Fibroblast of lung (primary cell): ENCODE results near the gene GSG1L2. TPM values are rescaled to one million over a fixed set of nuclear protein-coding genes. Genes with fewer than 3 reads are reported as not detected.
A peak's percentile ranks its signal among the peaks of the same experiment; 100 is the strongest.

Source experiments
- DNase-seq, 2 donors: peaks; one replicate each; pipeline versions ENCODE4 v3.0.0 to v3.0.0-alpha.2; 2010; ENCODE audit warnings: low read depth in 2 of 2
- H2AFZ ChIP-seq: 2 replicates; pipeline ENCODE4 v1.5.1; 2012; ENCODE audit warnings: low read length, control low read depth, inconsistent platforms
- H3K27ac ChIP-seq: 2 replicates; pipeline ENCODE4 v1.5.1; 2011; ENCODE audit warnings: low read length, control low read depth; ENCODE audit not compliant: insufficient read depth
- H3K27me3 ChIP-seq: 2 replicates; pipeline ENCODE4 v1.5.1; 2011; ENCODE audit warnings: mild to moderate bottlenecking, low read length; ENCODE audit not compliant: control insufficient read depth, insufficient read depth
- H3K36me3 ChIP-seq: 2 replicates; pipeline ENCODE4 v1.5.1; 2011; ENCODE audit warnings: low read length; ENCODE audit not compliant: control insufficient read depth, insufficient read depth
- H3K4me1 ChIP-seq: 2 replicates; pipeline ENCODE4 v1.5.1; 2011; ENCODE audit warnings: low read length; ENCODE audit not compliant: control insufficient read depth, insufficient read depth; ENCODE audit errors: extremely low read depth
- H3K4me2 ChIP-seq: 2 replicates; pipeline ENCODE4 v1.5.1; 2011; ENCODE audit warnings: low read length, control low read depth; ENCODE audit not compliant: insufficient read depth; ENCODE audit errors: extremely low read depth
- H3K4me3 ChIP-seq, 4 experiments: fragments of 200-600 bp in 1 of 4; sonication (generic) in 1 of 4; replicated peaks in 1 of 4; 2 replicates each; pipeline ENCODE4 v1.5.1; 2011 to 2016; ENCODE audit warnings: low read length in 4 of 4, low read depth in 3 of 4, mild to moderate bottlenecking in 3 of 4, control low read depth in 2 of 4, inconsistent platforms in 1 of 4, mixed read lengths in 1 of 4; ENCODE audit not compliant: insufficient read depth in 1 of 4; ENCODE audit errors: control extremely low read depth in 1 of 4
- H3K79me2 ChIP-seq: 2 replicates; pipeline ENCODE4 v1.5.1; 2012; ENCODE audit warnings: mild to moderate bottlenecking, low read length, inconsistent platforms; ENCODE audit not compliant: control insufficient read depth, insufficient read depth
- H3K9ac ChIP-seq: 2 replicates; pipeline ENCODE4 v1.5.1; 2011; ENCODE audit warnings: mild to moderate bottlenecking, low read length, control low read depth; ENCODE audit not compliant: insufficient read depth
- H3K9me3 ChIP-seq: 2 replicates; pipeline ENCODE4 v1.5.1; 2012; ENCODE audit warnings: low read depth, low read length; ENCODE audit not compliant: control insufficient read depth, insufficient read depth
- H4K20me1 ChIP-seq: 2 replicates; pipeline ENCODE4 v1.5.1; 2011; ENCODE audit warnings: low read length; ENCODE audit not compliant: control insufficient read depth, insufficient read depth; ENCODE audit errors: extremely low read depth
- CTCF ChIP-seq, 2 donors: IDR thresholded peaks in 1 of 2; conservative IDR thresholded peaks in 1 of 2; 1 replicate in 1 of 2; 2 replicates in 1 of 2; pipeline ENCODE4 v1.5.1; 2011 to 2012; ENCODE audit warnings: low read length in 2 of 2, control low read depth in 1 of 2, inconsistent platforms in 1 of 2, low read depth in 1 of 2, mild to moderate bottlenecking in 1 of 2
- EZH2 ChIP-seq: IDR thresholded peaks from 2 replicates; pipeline ENCODE4 v1.5.1; 2012; ENCODE audit warnings: low read length, control low read depth, mild to moderate bottlenecking; ENCODE audit errors: missing control alignments
- polyA plus RNA-seq, 2 donors: library from polyadenylated mRNA; depleted of rRNA in 1 of 2; stranded (reverse) in 1 of 2; unstranded in 1 of 2; fragments of >200 nt; gene quantifications; 2 replicates each; pipeline ENCODE4 v1.2.1, GENCODE V29; 2011 to 2012; ENCODE audit warnings: missing spikeins in 1 of 2
- total RNA-seq: library from RNA; depleted of rRNA; stranded (reverse); fragments of >200 nt; gene quantifications from 2 replicates; pipeline ENCODE4 v1.2.1, GENCODE V29; 2014

GSG1L2 gene
- total and polyA plus RNA-seq, 2 donors (not counting 1 experiment from before 2014, with no cell fraction given) = not detected

DNA sequence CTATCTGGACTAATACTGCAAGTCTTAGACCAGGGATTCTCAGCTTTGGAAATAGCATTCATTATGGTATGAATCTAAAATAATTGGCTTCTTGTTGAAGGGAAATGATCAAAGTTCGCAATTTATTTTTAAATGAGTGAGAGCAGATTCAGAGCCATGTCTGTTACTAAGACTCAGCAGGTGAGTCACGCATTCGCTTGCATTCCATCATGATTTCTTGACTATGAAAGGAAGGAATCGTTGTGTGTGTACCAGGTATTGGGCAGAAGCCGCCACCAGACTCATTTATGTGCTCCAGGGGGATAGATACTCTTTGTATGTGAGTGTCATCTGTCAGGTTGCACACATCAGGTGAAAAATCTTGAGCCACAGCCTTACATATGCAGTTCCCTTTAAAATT is 10.8 kb downstream of the GSG1L2 start:
- DNase-seq = peak in 1 of 2 donors; percentile 19
- H3K79me2 ChIP-seq = no peaks in the 10 kb centered on the region
- no peak overlapping the region for H2AFZ ChIP-seq
- H4K20me1 ChIP-seq = no peaks in the 10 kb centered on the region
- H3K27ac ChIP-seq = no peak overlapping the region
- H3K9me3 ChIP-seq = no peaks in the 10 kb centered on the region
- no peak overlapping the region for H3K9ac ChIP-seq
- H3K4me2 ChIP-seq = no peak overlapping the region
- no peak overlapping the region for H3K4me3 ChIP-seq
- H3K36me3 ChIP-seq = no peaks in the 10 kb centered on the region
- no peaks in the 10 kb centered on the region for H3K27me3 ChIP-seq
- H3K4me1 ChIP-seq = no peaks in the 10 kb centered on the region
- TF ChIP-seq CTCF (conservative IDR thresholded peaks at IDR 0.05 in 1 of 2, IDR thresholded peaks at IDR 0.05 in 1 of 2; ENCODE audit: low read depth in 1 of 2, low read length in 2 of 2) (no peak), EZH2 (no peak)

DNA sequence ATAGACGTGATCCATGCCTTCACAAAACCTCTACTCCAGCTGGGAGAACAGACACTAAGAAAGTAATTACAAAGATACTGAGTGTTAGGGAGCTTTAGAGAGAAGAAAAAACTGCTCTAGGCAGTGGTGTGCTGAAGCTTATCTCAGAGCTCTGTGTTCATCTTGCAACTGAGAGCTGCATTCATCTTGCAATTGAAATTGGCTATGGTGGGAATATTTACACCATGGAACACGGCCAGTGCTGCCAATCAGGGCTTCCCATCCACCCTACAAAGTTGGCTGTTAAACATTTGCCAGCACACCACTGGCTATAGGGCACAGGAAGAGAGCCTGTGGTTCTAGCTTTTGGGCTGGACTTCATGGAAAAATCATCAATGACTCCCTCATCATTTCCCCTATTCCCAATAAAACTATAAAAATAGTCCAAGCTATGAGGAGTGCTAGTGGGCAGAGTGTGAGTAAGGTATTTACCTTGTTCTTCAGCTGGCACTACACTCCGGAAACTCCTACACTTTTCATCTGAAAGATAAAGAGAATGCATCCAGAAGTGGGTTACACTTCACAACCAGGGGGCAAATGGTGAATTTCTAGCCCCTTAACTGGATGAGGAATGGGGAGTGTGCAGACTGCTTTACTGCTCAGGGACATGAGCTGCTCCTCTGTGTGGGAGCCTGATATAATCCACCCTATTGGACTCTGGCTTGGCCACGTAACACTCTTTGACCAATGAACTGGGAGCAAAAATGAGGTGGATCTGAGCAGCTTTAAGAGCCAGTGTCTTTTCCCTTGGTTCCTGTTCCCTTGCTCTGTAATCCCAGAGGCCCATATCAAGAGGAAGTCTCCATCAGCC is 11.6 kb downstream of the GSG1L2 start:
- Histone ChIP-seq H3K36me3 (no peaks in the 10 kb centered on the region), H2AFZ (no peak overlapping the region), H3K27ac (no peak overlapping the region), H3K4me3 (no peak overlapping the region), H4K20me1 (no peaks in the 10 kb centered on the region), H3K27me3 (no peaks in the 10 kb centered on the region), H3K9me3 (no peaks in the 10 kb centered on the region), H3K4me2 (no peak overlapping the region), H3K9ac (no peak overlapping the region), H3K4me1 (no peaks in the 10 kb centered on the region), H3K79me2 (no peaks in the 10 kb centered on the region)
- no peak for DNase-seq
- no peak for TF ChIP-seq EZH2
- no peak for TF ChIP-seq CTCF (conservative IDR thresholded peaks at IDR 0.05 in 1 of 2, IDR thresholded peaks at IDR 0.05 in 1 of 2; ENCODE audit: low read depth in 1 of 2, low read length in 2 of 2)

GRCh38 chr17:9809409-9809808 is 12.5 kb downstream of the GSG1L2 start:
- H3K4me2 ChIP-seq = no peak overlapping the region
- H3K27me3 ChIP-seq = no peaks in the 10 kb centered on the region
- no peak for DNase-seq
- H3K36me3 ChIP-seq = no peaks in the 10 kb centered on the region
- H3K9me3 ChIP-seq = no peaks in the 10 kb centered on the region
- no peak overlapping the region for H3K4me3 ChIP-seq
- H3K79me2 ChIP-seq = no peaks in the 10 kb centered on the region
- no peak overlapping the region for H3K27ac ChIP-seq
- H4K20me1 ChIP-seq = no peaks in the 10 kb centered on the region
- H3K9ac ChIP-seq = no peak overlapping the region
- TF ChIP-seq EZH2 (no peak), CTCF (conservative IDR thresholded peaks at IDR 0.05 in 1 of 2, IDR thresholded peaks at IDR 0.05 in 1 of 2; ENCODE audit: low read depth in 1 of 2, low read length in 2 of 2) (no peak)
- H2AFZ ChIP-seq = no peak overlapping the region
- H3K4me1 ChIP-seq = no peaks in the 10 kb centered on the region
